ENCODE measurements around the gene TTC7B.

Gene TTC7B

DNA sequence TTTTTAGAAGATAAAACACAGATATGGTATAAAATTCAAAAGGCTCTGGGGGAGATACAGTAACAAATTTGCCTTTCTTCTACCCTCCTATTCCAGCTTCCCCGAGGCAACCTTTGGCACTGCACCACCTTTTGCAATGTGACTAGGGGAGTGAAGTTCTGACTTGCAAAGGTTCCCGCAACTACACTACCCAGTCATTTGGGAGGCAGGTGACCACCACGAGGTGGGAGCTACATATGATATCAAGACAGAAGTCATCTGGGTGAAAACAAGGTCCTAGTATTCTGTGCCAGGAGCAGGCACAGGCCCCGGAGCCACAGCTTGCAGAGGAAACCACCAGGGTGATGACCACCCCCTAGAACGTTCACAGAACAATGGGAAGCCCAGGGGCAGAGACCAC, 141.5 kb downstream of the TTC7B start:
- DNase-seq (ENCODE audit: low spot score) = no peak

DNA sequence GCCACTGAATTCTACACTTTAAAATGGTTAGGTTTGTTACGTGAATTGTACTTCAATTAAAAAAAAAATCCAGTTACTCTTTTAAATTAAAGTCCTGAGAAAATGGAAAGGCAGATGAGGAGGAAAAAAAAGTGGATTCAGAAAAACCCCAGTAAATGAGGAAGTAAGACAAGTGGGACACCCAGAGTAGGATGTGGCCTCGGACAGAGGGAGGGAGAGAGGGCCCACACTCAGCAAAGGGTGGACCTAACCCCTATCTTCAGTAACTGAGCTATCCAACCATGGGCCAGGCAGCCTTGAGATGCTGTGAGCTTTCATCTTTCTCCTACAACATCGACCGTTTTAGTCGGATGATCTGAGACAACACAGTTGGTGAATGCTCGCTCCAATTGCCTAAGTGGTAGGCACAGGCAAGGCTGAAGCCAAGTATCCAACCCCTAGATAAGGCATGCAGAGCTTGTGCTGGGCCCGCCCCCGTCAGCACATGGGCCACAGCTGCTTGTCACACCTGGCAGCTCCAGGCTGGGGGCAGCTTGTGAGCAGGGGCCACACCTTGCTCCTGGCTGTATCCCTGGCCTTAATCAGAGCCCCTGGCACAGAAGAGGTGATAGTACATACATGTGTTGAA, 142.1 kb downstream of the TTC7B start:
- no peak for DNase-seq (ENCODE audit: low spot score)

DNA sequence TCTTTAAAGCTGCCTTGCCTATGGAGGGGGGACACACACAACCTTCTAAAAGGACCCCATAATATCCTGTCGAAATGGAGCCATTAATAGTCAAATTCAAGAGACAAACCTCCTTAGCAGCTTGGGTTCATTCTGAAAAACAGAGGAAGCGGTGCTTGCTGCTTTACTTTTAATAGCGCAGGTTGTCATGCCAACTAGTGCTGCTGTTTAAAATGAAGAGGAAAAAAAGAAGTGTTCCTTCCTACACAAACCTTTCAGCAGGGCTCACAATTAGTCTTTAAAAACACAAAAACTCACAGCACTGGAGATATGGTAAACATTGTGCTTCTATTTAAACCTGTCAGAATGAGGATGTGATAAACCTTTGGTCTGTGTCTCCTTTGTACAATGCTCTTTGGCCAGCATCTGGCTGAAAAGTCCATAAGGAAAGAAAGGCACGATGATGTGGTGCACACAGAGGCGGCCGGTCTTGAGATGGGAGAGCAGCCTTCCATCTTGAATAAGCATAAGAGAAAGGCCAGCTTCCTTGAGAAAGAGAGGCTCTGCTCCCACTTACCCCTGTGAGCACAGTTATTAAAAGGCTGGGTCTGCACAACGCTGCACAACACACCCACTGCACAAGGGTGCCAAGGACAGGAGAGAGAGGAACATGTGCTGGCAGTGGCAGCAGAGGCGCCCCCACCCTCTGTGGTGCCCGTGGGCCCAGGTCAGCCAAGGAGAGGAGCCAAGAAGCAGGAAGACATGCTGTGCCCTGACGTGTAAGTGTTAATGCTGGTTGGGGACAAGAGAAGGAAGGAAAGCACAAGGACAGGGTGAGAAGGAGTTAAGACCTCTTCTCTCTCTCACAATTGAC, 144.6 kb downstream of the TTC7B start:
- DNase-seq (ENCODE audit: low spot score) = no peak

DNA sequence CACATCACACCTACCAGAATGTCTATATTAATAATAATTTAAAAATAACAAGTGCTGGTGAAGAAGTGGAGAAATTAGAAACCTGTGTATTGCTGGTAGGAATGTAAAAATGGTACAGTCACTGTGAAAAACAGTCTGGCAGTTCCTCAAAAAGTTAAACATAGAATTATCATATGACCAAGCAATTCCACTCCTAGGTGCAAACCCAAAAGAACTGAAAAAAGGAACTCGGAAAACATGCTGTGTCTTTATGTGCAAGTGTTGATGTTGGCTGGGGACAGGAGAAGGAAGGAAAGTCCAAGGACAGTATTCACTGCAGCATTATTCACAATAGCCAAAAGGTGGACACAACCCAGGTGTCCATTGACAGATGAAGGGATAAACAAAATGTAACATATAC, 146.5 kb downstream of the TTC7B start:
- DNase-seq (ENCODE audit: low spot score) = no peak

DNA sequence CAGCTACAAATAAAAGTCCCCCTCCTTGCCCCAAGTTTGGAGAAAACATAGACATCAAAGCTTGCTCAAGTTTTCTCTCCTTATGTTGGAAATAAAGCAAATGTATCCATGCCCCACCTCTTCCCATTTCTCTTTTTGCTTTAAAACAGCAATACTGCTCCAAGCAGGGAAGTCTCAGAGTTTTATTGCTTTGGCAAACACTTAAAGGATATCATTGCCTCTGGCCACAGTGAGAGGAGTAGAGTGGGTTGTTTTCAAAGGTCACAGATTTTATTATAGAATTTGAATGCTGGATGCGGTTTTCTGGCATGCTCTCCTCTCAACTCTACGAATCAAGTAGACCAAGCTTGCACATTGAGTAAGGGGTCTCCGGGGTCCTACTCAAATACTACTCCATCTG, 149.7 kb downstream of the TTC7B start:
- DNase-seq (ENCODE audit: low spot score) = no peak

DNA sequence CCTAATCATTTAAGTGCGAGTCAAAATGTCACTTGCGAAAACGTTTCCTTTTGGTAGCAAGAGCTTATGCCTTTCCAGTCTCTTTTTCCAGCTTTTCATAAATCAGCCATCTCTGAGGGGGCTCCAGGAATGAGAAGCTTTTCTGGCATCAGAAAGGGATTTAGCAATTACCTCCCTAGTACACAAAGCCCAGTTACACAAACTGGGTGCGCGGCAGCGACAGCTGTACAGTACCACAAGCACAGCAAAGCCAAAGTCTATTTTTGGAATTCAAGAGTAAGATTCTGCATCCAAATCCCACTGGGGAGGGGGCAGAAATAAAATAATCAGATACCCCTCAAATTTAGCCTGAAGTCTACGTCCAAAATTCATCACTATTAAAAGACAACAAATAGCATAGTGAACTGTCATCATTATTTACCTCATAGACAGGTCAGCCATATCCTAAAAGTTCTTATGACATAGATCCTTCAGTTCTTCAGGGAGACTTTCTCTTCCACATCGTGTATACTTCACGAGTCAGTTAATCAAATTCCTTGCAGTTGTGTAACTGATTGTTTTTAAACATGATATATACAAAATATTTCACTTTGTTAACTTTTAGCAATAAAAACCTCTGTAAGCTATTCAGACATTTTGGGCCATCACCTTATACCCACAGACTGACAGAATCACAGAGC, 150.8 kb downstream of the TTC7B start:
- no peak for DNase-seq (ENCODE audit: low spot score)

DNA sequence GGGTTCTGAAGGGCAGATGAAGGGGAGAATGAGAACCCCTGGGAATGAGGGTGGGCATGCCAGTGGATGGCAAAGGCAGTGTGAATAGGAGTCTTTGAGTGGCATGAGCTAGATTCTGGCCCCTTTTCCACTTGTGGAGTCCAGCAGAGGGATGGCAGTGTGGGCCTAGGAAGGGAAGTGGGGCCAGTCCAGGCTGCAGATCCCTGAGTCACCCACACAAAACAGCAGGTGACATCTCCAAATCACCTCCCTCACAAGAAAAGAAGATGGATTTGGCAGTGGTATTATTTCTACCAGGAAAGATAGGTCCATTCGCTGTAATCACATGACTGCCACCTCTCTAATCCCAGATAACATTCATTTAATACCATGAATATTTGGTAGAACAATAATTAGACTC, 151.3 kb downstream of the TTC7B start:
- no peak for DNase-seq (ENCODE audit: low spot score)

DNA sequence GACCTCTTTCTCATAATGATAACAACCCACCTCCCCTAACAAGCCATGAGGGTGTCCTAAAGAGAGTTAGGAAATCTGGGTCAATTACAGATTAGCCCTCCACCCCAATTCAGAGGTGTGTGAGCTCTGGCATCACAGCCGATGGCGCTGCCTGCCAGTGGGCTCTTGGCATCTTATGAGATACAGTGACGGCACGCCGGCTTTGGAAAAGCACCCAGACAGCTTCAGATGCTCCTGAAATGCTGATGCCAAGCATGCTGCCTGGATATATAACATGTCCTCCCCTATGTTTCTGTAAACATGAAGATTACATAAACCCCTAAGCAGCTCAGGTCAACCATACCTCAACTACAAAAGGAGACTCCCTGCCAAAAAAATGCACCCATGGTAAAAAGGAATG, 152.6 kb downstream of the TTC7B start:
- no peak for DNase-seq (ENCODE audit: low spot score)

DNA sequence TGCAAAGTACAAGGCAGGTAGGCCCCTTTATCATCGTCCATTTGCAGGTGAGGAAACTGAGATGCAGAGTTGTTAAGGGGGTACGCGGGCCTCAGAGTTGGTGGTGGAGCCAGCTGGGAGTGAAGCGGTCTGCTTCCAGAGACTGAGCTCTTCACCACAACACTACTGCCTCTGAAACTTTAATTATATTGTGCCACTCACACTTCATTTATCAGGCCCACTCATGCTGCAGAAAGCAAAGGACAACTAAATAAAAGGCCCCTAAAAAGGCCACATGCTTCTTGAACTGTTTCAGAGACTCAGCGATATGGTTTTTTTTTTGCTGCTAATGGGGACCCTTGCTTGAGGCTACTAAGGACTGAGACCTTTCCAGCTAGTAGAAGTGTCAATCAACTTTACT, 153.1 kb downstream of the TTC7B start:
- no peak for DNase-seq (ENCODE audit: low spot score)

DNA sequence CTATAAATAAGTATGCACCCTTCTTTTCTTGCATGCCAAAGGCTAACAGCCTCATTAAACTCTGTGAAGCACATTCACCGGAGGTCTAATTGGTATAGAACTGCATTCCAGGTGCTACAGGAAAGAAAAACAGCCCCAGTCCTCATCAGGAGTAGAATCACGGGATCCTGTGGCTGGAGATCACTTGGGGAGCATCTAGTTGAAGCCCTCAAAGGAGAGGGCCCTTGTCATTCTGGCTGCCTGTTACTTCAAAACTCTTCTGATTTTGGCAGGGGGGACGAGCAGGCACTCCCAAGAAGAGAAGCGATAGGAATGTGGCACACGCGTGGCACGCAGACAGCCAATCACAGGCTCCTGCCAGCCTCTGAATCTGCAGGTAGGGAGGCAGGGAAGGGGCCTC, 154.4 kb downstream of the TTC7B start:
- no peak for DNase-seq (ENCODE audit: low spot score)

DNA sequence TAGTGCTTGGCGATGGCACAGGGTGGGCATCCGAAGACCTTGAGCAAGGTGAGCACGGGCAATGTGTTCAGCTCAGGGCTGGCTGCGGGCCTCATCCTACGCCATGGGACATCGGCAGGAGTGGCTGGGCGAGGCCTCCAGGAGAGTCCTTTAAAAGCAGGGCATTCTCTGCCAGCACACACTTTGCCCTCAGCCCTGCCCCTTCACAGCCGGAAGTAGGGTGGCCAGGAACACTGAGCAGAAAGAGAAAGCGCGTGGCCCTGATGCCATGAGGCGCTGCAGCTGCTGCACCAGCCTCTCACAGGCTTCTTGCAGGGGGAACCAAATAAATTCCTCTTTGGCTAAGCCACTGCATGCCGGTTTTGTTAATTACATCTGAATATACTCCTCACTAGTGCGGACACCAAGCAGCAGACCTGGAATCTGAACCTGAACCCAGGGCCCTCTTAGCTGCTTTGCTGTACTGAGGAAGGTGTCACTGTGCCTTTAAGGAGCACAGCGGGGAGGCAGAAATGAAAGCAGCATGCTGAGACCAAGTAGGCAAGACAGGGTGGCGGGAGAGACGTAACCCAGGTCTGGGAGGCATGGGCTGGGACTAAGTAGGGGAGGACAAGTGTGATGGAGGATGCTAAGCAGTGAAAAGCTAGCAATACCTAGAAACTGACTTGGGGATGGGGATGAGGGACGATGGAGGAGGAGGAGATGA, 155.2 kb downstream of the TTC7B start:
- no peak for DNase-seq (ENCODE audit: low spot score)

DNA sequence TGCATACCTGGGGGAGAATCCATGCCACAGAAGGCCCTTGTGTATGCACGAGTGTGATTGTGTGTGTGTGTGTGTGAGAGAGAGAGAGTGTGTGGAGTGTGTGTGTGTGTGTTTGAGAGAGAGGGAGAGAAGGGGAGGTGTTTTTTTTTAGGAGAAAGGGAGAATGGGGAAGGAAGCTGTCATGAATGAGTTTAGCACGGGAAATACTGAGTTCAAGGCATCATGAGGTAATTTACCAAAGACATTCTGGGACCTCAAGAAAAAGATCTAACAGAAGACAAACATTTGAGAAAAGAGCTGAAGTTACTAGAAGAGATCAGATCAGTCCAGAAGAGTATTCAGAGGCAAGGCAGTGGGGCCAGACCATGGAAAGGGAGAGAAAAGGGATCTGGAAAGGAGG, 157.1 kb downstream of the TTC7B start:
- no peak for DNase-seq (ENCODE audit: low spot score)

DNA sequence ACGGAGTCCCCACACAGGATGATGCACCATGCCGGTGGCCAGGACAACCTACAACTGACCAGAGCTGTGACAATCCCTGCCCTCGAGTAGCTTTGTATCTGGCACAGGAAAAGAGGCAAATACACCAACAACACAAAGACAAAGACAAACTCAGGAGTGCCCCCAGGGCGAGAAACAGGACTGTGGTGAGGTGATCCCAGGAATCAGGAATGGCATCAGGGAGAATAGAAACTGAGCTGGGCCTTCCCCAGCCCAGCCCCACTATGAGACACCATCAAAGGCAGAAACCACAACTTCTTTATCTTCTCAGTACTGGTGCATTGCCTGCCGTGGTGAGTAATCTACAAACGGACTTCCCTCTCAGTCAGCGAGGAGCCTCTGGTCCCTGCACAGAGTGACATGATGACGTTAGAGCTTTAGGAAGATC, 157.7 kb downstream of the TTC7B start:
- no peak for DNase-seq (ENCODE audit: low spot score)

DNA sequence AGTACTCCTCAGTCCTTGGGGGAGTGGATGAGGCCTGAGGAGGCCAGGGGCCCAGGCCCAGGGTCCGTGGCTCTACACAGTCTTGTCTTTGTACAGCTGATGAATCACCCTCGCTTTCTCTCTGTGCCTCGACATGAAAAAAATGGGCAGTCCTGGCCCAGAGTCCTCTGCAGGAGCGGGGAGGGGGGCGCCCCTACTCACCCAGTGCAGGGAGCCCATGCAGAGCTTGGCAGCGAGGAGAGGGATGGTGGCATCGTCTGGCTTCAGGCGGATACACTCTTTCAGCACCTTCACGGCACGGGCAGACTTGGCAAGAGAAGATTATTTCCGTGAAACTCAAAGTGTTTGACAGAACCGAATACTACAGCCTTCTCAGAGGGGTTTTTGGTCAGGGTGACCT, 159.3 kb downstream of the TTC7B start:
- no peak for DNase-seq (ENCODE audit: low spot score)

DNA sequence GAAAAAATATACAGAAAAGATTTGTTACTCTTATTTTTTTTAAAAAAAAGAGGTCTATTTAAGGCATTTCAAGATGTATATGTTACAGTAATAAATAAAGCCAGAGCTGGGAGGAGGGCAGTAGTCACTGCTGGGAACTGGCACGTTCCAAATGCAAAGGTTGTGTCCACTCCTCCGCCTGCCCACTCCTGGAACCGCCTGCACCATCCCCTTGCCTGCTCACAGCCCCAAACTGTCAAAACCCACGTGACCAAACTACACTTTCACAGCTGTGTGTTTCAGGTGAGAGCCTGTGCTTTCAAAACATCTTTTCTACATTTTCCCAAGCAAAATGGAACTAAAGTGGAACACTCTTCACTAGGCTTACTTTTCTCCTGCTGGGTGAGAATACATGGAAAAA, 160.4 kb downstream of the TTC7B start:
- no peak for DNase-seq (ENCODE audit: low spot score)

DNA sequence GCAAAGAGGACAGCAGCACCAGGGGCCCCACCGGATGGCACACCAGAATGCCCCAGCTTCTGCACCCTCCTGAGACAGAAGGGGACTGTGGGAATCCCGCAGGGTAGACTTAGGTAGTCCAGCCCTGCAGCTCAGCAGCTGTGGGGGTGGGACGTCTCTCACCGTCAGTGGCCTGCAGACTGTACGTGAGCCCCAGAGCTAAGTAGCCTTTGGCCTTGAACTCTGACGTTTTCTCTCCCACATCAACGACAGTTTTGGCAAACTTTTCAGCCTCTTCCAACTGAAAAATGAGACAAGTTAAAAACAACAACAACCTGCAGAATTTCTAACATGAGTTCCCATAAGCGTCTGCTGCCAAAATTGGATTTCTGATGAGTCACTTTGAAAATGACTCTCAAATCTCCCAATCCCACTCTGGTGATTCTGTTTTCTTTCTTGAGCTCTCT, 161.4 kb downstream of the TTC7B start:
- DNase-seq (ENCODE audit: low spot score) = no peak

DNA sequence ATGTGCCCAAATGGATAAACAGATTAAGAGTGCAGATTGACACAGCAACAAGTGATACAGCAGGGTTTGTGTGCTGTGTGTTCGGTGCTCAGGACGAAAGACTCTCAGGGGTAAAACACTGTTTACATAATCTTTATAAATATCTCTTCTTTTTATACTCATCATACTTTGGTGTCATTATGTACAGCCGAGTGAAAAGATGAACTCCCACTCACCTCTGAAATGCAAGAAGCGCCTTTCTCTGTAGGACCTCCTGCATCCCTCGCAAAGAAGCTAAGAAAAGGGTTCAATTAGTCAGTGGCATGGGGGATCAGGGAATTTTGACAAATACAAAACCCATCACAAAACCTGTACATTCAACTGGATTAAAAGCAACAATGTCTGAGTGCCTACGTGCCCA, 163.6 kb downstream of the TTC7B start:
- no peak for DNase-seq (ENCODE audit: low spot score)

DNA sequence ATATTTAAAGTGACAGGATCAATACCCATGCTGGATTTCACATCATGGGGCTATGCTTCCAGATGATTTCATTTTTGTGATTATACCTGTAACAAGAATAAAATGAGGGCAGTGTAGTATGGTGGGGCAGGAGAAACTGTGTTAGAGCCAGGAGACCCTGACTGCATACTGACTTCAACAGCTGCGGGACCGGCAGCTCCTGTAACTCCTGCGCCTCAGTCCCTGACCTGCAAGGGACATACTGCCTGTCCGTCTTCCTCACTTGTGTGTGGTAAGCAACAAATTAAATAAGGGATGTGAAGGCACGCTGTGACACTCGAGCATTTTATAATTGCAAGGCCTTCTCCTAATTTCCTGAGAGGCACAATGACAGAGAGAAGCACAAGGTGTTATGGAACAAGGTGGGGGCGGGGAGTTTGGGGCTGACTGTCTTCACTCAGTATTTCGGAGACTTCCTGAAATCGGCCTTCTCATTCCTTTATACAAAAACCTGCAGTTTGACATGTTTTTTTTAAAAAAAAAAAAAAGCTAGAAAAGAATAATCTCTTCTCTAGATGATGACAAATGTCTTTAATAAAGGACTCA, 164.2 kb downstream of the TTC7B start:
- DNase-seq (ENCODE audit: low spot score) = no peak

DNA sequence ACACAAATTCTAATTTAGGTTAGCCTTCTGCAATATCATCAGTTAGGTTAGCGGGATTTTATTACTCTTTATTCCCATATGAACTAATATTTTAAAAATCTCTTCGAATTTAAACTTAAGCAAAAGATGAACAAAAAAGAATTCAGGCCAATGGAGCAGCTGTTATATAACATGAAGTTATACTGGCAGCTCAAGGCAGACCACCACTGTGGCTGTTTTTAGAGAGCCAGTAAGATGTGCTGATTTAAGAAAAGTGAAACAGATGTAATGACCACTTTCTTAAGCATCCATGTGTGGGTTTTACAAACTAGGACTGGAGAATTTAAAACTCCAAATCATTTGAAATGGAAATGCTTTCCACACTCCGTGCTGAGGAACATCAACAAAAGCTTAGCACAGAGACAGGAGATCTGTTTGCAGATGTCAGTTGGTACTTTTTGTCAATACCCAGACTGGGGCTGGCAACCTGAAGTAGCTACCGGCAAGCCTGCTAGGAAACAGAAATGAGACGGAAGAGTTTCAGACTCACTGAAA, 164.9 kb downstream of the TTC7B start:
- no peak for DNase-seq (ENCODE audit: low spot score)

DNA sequence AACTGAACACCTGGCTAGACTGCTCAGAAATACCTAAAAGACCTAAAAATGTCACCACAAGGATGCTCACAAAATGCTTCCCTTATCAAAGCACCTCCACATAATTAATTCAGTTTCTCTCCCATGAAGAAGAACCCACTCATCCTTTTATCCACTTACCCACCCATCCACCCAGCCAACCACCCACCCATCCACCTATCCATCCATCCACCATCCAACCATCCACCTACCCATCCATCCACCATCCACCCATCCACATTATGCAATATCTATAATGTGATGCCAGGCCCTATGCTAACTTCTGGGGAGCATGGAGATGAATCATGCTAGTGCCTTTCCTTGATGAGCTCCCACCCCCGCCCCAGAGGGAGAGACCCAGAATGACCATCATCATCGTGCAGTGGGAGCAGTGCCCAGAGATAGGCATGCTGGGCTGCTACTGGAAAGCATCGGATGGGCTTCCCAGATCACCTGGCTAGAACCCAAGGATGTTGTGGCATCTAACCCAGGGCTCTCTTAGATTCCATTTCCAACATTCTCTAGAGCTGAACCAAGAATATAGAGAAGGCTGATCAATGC, 166.6 kb downstream of the TTC7B start:
- DNase-seq (ENCODE audit: low spot score) = no peak

DNA sequence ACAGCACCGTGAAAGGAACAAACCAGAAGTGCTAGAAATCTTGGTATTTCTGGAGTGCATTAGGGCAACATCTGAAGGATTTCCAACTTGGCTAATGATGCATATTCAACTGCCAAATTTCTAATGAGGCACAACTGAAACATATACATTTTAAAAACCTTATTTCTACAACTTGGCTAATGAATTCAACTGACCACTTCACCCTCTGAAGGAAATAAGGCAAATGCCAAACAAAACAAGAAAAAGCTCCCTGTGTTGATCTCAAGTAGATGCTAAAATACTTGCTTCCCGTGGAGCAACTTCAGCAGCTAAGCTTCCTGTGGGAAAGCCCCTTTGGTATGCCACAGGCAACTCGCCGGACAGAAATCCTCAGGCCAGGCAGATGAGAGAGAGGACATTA, 167.1 kb downstream of the TTC7B start:
- no peak for DNase-seq (ENCODE audit: low spot score)

DNA sequence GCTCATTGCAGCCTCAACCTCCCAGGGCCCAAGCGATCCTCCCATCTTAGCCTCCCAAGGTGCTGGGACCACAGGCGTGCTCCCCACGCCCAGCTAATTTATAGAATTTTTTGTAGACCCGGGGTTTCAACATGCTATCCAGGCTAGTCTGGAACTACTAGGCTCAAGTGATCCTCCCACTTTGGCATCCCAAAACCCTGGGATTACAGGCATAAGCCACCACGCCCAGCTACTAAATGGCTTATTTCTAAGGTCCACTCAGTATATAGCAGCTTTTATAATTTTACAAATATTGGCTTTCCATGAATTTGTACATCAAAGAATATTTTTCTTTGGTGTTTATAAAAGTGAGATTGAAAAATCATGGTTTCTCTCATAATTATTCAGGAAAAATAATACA, 167.8 kb downstream of the TTC7B start:
- DNase-seq (ENCODE audit: low spot score) = no peak
